Spleen (tissue), 11 donors: ENCODE results near the gene FARP1. TPM values are rescaled to one million over a fixed set of nuclear protein-coding genes. Genes with fewer than 3 reads are reported as not detected.

Source experiments
- DNase-seq: peaks from one replicate; pipeline ENCODE4 v3.0.0-alpha.2; 2020
- H3K27ac ChIP-seq, 8 donors: fragments of 200-600 bp; sonication (generic) in 7 of 8; 1 replicate in 4 of 8; 2 replicates in 4 of 8; pipeline versions ENCODE4 v1.5.0 to v1.8.0; 2016 to 2021; ENCODE audit warnings: inconsistent platforms in 4 of 8, mild to moderate bottlenecking in 4 of 8, moderate library complexity in 1 of 8
- H3K27me3 ChIP-seq, 7 donors: fragments of 200-600 bp; sonication (generic) in 6 of 7; replicated peaks in 1 of 7; 1 replicate in 4 of 7; 2 replicates in 3 of 7; pipeline versions ENCODE4 v1.5.0 to v1.8.0; 2016 to 2021; ENCODE audit warnings: inconsistent platforms in 3 of 7, mild to moderate bottlenecking in 1 of 7
- H3K36me3 ChIP-seq, 6 donors: fragments of 200-600 bp; sonication (generic) in 5 of 6; 1 replicate in 4 of 6; 2 replicates in 2 of 6; pipeline versions ENCODE4 v1.5.0 to v1.8.0; 2016 to 2021; ENCODE audit warnings: inconsistent platforms in 2 of 6
- H3K4me1 ChIP-seq, 6 donors: fragments of 200-600 bp; sonication (generic) in 5 of 6; 1 replicate in 3 of 6; 2 replicates in 3 of 6; pipeline versions ENCODE4 v1.5.0 to v1.8.0; 2016 to 2021; ENCODE audit warnings: inconsistent platforms in 3 of 6
- H3K4me3 ChIP-seq, 8 donors: fragments of 200-600 bp; sonication (generic) in 7 of 8; 1 replicate in 4 of 8; 2 replicates in 4 of 8; pipeline versions ENCODE4 v1.5.0 to v1.8.0; 2016 to 2021; ENCODE audit warnings: inconsistent platforms in 4 of 8, mild to moderate bottlenecking in 4 of 8, moderate library complexity in 2 of 8
- H3K9me3 ChIP-seq, 8 donors: fragments of 200-600 bp; sonication (generic) in 7 of 8; 1 replicate in 4 of 8; 2 replicates in 4 of 8; pipeline versions ENCODE4 v1.5.0 to v1.8.0; 2016 to 2021; ENCODE audit warnings: inconsistent platforms in 4 of 8
- CTCF ChIP-seq, 11 experiments: fragments of 200-600 bp in 7 of 11; fragments of 450-650 bp in 4 of 11; sonication (generic) in 4 of 11; IDR thresholded peaks in 8 of 11; conservative IDR thresholded peaks in 3 of 11; 1 replicate in 7 of 11; 2 replicates in 4 of 11; pipeline versions ENCODE4 v1.4.0 to v1.8.0; 2016 to 2021; ENCODE audit warnings: antibody characterized with exemption in 11 of 11, inconsistent platforms in 4 of 11, mild to moderate bottlenecking in 1 of 11
- POLR2A ChIP-seq, 3 donors: fragments of 450-650 bp; IDR thresholded peaks; one replicate each; pipeline ENCODE4 v1.5.1; 2017; ENCODE audit warnings: antibody characterized with exemption in 3 of 3, mild to moderate bottlenecking in 1 of 3
- POLR2AphosphoS5 ChIP-seq, 3 donors: sonication (generic); formaldehyde crosslinking; IDR thresholded peaks; one replicate each; pipeline ENCODE4 v1.5.1; 2017; ENCODE audit warnings: antibody characterized with exemption in 3 of 3
- WGBS, 5 donors: extraction: QIAGEN DNeasy Blood & Tissue Kit in 3 of 5; methylation state at CpG; one replicate each; pipeline versions ENCODE4 v1.1.5 to v1.1.7; 2013 to 2018; 5-methylcytosine and 5-hydroxymethylcytosine counted together
- intact Hi-C: fragments of 100-400 bp; cut with DNase I; formaldehyde crosslinking; loops from one replicate; pipeline ENCODE4 v1.15.0; 2023; ENCODE audit warnings: low total_unique reads
- polyA plus RNA-seq, 3 donors: library from polyadenylated mRNA; stranded (reverse); fragments of 200-250 nt; gene quantifications; one replicate each; pipeline ENCODE4 v1.2.1, GENCODE V29; 2013
- total RNA-seq, 7 donors: library from RNA; depleted of rRNA in 3 of 7; stranded (reverse); fragments of >200 nt in 3 of 7; fragmentation: NEBNext Ultra II Directional in 4 of 7; extraction: Animal tissue kit (Norgen Biotek cat#: 25700) in 4 of 7; gene quantifications; one replicate each; pipeline versions ENCODE4 v1.1.0 to v1.2.1, GENCODE V29; 2016 to 2021
- donor health status: healthy with polysubstance abuse.
- donor health status: DM: no; HTN: no; CAD: no; lungs with moderate emphysema.
- donor health status: DM: no; HTN: no; CAD: no.
- donor health status: Bipolar disorder and iron deficiency.
- donor health status: healthy.
- donor health status: DM: no; HTN: no; CAD: no.
- donor health status: DM: yes; HTN: yes; CAD: no.

FARP1 gene
- total and polyA plus RNA-seq, 10 donors = 3.7 to 60.9 (median 33.0) TPM

- Histone ChIP-seq H3K27ac (no peak overlapping the region), H3K9me3 (no peaks in the 10 kb centered on the region), H3K36me3 (no peaks in the 10 kb centered on the region), H3K4me3 (no peak overlapping the region), H3K27me3 (no peaks in the 10 kb centered on the region), H3K4me1 (peaks cover 0 to 12% (median 0%) of the 10 kb centered on the region in 6 donors)
- no peak for DNase-seq
- intact Hi-C loops = no loop called here
- TF ChIP-seq POLR2AphosphoS5 (IDR thresholded peaks at IDR 0.05) (no peak), POLR2A (IDR thresholded peaks at IDR 0.05) (no peak), CTCF (IDR thresholded peaks at IDR 0.05 in 8 of 11, conservative IDR thresholded peaks at IDR 0.05 in 3 of 11) (no peak)
- 70 to 78% (median 73%) methylated on average over 7 of the region's 7 CpGs for WGBS, 5 donors
Measured at GRCh38 chr13:98157188-98157587, 14.3 kb downstream of the FARP1 start.

GRCh38 chr13:98157609-98158008 lies 14.7 kb downstream of the FARP1 start:
- H3K9me3 ChIP-seq = no peaks in the 10 kb centered on the region
- peaks cover 0 to 12% (median 0%) of the 10 kb centered on the region in 6 donors for H3K4me1 ChIP-seq
- intact Hi-C loops = no loop called here
- H3K27me3 ChIP-seq = no peaks in the 10 kb centered on the region
- DNase-seq = no peak
- TF ChIP-seq POLR2AphosphoS5 (IDR thresholded peaks at IDR 0.05) (no peak), CTCF (IDR thresholded peaks at IDR 0.05 in 8 of 11, conservative IDR thresholded peaks at IDR 0.05 in 3 of 11) (no peak), POLR2A (IDR thresholded peaks at IDR 0.05) (no peak)
- no peak overlapping the region for H3K4me3 ChIP-seq
- H3K36me3 ChIP-seq = no peaks in the 10 kb centered on the region
- no peak overlapping the region for H3K27ac ChIP-seq
- WGBS, 5 donors = 69 to 81% (median 75%) methylated on average over 1 of the region's 1 CpG

- no peak for DNase-seq
- no peak for TF ChIP-seq POLR2AphosphoS5 (IDR thresholded peaks at IDR 0.05)
- no peak for TF ChIP-seq POLR2A (IDR thresholded peaks at IDR 0.05)
- no peak for TF ChIP-seq CTCF (IDR thresholded peaks at IDR 0.05 in 8 of 11, conservative IDR thresholded peaks at IDR 0.05 in 3 of 11)
- WGBS, 5 donors = 86 to 91% (median 89%) methylated on average over 5 of the region's 5 CpGs
Measured at GRCh38 chr13:98158172-98158899, 15.4 kb downstream of the FARP1 start.

GRCh38 chr13:98162935-98163334 lies 20.0 kb downstream of the FARP1 start:
- no peak for DNase-seq
- Histone ChIP-seq H3K27ac (no peak overlapping the region), H3K4me3 (no peak overlapping the region), H3K4me1 (peaks cover 0 to 3% (median 0%) of the 10 kb centered on the region in 6 donors), H3K27me3 (no peaks in the 10 kb centered on the region), H3K9me3 (no peaks in the 10 kb centered on the region), H3K36me3 (no peaks in the 10 kb centered on the region)
- intact Hi-C loops = no loop called here
- WGBS, 5 donors = 94 to 97% (median 95%) methylated on average over 5 of the region's 5 CpGs
- no peak for TF ChIP-seq POLR2A (IDR thresholded peaks at IDR 0.05)
- TF ChIP-seq CTCF (IDR thresholded peaks at IDR 0.05 in 8 of 11, conservative IDR thresholded peaks at IDR 0.05 in 3 of 11) = no peak
- no peak for TF ChIP-seq POLR2AphosphoS5 (IDR thresholded peaks at IDR 0.05)

More at GRCh38 chr13:98158172-98158899, 15.4 kb downstream of the FARP1 start:
- no peaks in the 10 kb centered on the region for H3K9me3 ChIP-seq
- H3K27ac ChIP-seq = no peak overlapping the region
- H3K4me1 ChIP-seq = peaks cover 0 to 12% (median 0%) of the 10 kb centered on the region in 6 donors
- no peaks in the 10 kb centered on the region for H3K36me3 ChIP-seq
- no peaks in the 10 kb centered on the region for H3K27me3 ChIP-seq
- no peak overlapping the region for H3K4me3 ChIP-seq
- intact Hi-C loops = no loop called here
